Measurements from ENCODE around the gene RPH3AL. TPM values are rescaled to one million over a fixed set of nuclear protein-coding genes. Genes with fewer than 3 reads are reported as not detected.
"Not testable (repeated sequence)": the region's sequence is repeated elsewhere in the genome, so short reads cannot be mapped to it uniquely, and the experiment has no call there.

RPH3AL gene
- total and polyA plus RNA-seq, 12 donors: 3.6 to 11.1 (median 6.0) TPM

GRCh38 chr17:200586-200985, 152.0 kb downstream of the RPH3AL start:
- H3K27me3 ChIP-seq: peaks cover 0 to 26% (median 6%) of the 10 kb centered on the region in 7 donors
- no peak overlapping the region for H3K4me3 ChIP-seq
- TF ChIP-seq CTCF (IDR thresholded peaks at IDR 0.05): no peak
- DNase-seq: no peak
- peak overlapping the region in 7 of 10 donors; percentile 22 to 79 (median 72) for H3K27ac ChIP-seq
- intact Hi-C loops (cut with DNase I): no loop called here
- peaks cover 8 to 36% (median 20%) of the 10 kb centered on the region in 9 donors for H3K4me1 ChIP-seq
- 44 to 46% methylated on average over 10 of the region's 10 CpGs for WGBS, 2 donors
- H3K9me3 ChIP-seq: no peaks in the 10 kb centered on the region
- ATAC-seq: peak in 5 of 8 donors; percentile 17 to 41 (median 26)
- H3K36me3 ChIP-seq: no peaks in the 10 kb centered on the region

GRCh38 chr17:199806-200545, 152.6 kb downstream of the RPH3AL start:
- no peak for TF ChIP-seq CTCF (IDR thresholded peaks at IDR 0.05)
- Histone ChIP-seq H3K4me1 (peaks cover 8 to 37% (median 20%) of the 10 kb centered on the region in 9 donors), H3K27me3 (peaks cover 0 to 32% (median 6%) of the 10 kb centered on the region in 7 donors), H3K4me3 (peak overlapping the region in 7 of 10 donors; percentile 14 to 38 (median 26)), H3K36me3 (no peaks in the 10 kb centered on the region), H3K9me3 (no peaks in the 10 kb centered on the region), H3K27ac (peak overlapping the region in 8 of 10 donors; percentile 22 to 79 (median 70))
- DNase-seq (peak; percentile 33 to 59), ATAC-seq (peak; percentile 55 to 91 (median 78))
- 35% methylated on average over 14 of the region's 14 CpGs for WGBS, 2 donors
- intact Hi-C loops (cut with DNase I): no loop called here

DNA sequence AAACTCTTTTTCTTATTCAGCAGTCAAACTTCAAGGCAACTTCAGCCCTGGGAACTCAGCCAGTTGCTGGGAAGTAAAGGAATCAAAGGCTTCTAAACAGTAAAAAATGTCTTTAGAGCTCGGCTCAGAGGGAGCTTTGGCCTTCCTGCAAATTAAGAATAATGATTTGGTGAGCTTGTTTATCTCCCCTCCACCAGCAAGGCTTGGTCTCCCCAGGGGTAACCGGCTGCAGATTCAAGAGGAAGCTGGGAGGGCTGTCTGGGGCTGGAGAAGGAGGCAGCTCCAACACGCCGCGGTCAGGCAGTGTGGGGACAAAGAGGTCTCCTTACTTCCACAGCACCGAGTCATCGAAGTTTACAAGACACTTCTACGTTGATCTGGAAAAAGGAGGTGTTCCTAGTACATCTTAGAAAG, 153.4 kb downstream of the RPH3AL start:
- DNase-seq (no peak), ATAC-seq (peak in 5 of 8 donors; percentile 46 to 71 (median 58))
- no peaks in the 10 kb centered on the region for H3K36me3 ChIP-seq
- TF ChIP-seq CTCF (IDR thresholded peaks at IDR 0.05): no peak
- peaks cover 0 to 40% (median 6%) of the 10 kb centered on the region in 7 donors for H3K27me3 ChIP-seq
- H3K4me1 ChIP-seq: peaks cover 8 to 33% (median 20%) of the 10 kb centered on the region in 9 donors
- H3K9me3 ChIP-seq: no peaks in the 10 kb centered on the region
- intact Hi-C loops (cut with DNase I): no loop called here
- WGBS, 2 donors: 16 to 17% methylated on average over 8 of the region's 8 CpGs
- peak overlapping the region in 7 of 10 donors; percentile 14 to 38 (median 26) for H3K4me3 ChIP-seq
- peak overlapping the region in 7 of 10 donors; percentile 20 to 79 (median 72) for H3K27ac ChIP-seq

GRCh38 chr17:198225-198624, 154.4 kb downstream of the RPH3AL start:
- H3K4me3 ChIP-seq; intact Hi-C loops (cut with DNase I); H3K36me3 ChIP-seq; ATAC-seq; H3K27ac ChIP-seq; DNase-seq; H3K9me3 ChIP-seq: not testable (repeated sequence)
- 93% methylated on average over 15 of the region's 15 CpGs for WGBS, 2 donors
- peaks cover 8 to 33% (median 20%) of the 10 kb centered on the region in 9 donors for H3K4me1 ChIP-seq
- peaks cover 0 to 42% (median 6%) of the 10 kb centered on the region in 7 donors for H3K27me3 ChIP-seq

DNA sequence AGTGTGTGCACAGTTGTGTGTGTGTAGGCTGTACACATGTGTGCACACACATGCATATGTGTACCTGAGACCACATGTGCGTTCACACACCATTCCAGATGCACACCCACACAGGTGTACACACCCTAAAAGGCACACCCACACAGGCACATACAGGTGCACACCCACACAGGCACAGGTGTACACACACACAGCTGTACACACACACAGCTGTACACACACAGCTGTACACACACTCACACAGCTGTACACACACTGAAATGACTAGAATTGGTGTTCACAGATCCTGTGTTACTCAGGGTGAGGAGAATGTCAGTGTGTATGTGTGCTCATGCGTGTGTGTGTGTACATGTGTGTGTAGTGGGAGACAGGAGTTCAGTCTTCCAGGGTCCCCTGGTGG, 155.3 kb downstream of the RPH3AL start:
- intact Hi-C loops (cut with DNase I): no loop called here
- ATAC-seq: no peak
- TF ChIP-seq CTCF (IDR thresholded peaks at IDR 0.05): no peak
- Histone ChIP-seq H3K27me3 (peaks cover 0 to 42% (median 6%) of the 10 kb centered on the region in 7 donors), H3K4me1 (peaks cover 8 to 33% (median 20%) of the 10 kb centered on the region in 9 donors), H3K4me3 (no peak overlapping the region), H3K27ac (no peak overlapping the region), H3K36me3 (no peaks in the 10 kb centered on the region), H3K9me3 (no peaks in the 10 kb centered on the region)
- WGBS, 2 donors: 94% methylated on average over 2 of the region's 2 CpGs
- no peak for DNase-seq

Data from heart right ventricle (tissue), 16 donors.